GM21576 (cell line): ENCODE results near the gene KLHL29.

Source experiments
- ATAC-seq: cut with Tn5 transposase; IDR thresholded peaks from one replicate; pipeline ENCODE4 v1.9.1; 2021; ENCODE audit warnings: mild to moderate bottlenecking, moderate library complexity; ENCODE audit not compliant: unreplicated experiment

Gene KLHL29

DNA sequence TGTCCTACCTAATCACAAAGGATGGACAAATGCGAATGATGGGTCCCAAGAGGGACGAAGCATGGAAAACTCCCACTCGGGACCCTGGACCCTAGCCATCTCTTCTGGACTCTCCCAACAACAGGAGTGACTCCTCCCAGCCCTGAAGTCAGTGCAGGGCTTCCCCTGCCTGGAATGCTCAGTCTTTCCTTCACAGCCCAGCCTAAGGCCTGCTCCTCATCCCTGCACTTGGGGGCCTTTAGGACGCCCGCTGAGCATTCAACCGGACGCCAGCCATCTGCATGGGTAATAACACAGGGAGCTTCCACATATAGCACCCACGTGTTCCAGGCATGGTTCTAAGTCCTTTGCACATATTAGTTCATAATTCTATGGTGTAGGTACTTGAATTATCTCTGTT is 237.5 kb downstream of the KLHL29 start:
- ATAC-seq = no peak

- ATAC-seq = no peak
Observed at GRCh38 chr2:23622966-23623675, 238.1 kb downstream of the KLHL29 start.

- no peak for ATAC-seq
Observed at GRCh38 chr2:23624378-23624777, 239.4 kb downstream of the KLHL29 start.

DNA sequence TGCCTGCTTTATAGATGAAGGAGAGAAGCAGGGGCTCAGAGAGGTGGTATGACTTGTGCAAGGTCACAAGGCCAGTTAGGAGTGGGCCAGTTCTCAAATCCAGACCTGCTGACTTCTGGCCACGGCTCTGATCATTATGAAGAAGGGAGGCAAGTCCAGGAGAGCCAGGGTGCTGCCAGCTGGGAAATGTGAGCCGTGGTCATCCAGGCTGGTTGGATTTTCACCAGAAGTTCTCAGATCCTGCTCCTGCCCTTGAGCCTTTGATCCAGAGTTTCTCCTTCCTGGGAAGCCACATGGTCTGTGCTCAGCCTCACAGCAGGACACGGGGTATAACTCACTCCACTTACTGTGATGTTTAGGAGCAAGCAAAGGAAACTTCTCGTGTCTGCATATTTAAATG is 239.9 kb downstream of the KLHL29 start:
- no peak for ATAC-seq

- ATAC-seq = no peak
Observed at GRCh38 chr2:23625726-23626125, 240.7 kb downstream of the KLHL29 start.

DNA sequence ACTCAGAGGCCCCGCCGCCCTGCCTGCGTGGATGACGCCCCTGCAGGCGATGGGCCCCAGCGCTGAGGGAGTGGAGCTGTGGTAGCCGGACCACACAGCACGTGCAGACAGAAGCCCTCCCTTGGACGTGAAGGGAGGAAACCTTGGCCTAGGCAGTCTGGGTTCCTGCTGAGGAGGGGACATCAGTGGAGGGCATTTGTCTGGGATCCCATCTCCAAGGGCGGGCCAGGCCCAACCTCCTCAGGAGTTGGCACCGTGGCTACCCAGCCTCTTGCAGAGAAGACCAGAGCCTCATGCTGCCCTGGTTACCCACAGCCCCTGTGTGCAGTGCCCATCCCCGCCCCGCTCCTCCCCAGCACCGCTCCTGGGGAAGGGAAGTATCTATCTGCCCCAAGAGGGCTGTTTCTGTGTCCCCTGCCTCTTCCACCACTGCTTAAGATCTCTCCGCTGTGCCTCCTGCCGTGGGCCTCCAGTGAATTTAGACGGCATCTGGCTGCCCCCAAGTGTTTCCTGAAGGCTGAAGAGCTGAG is 241.8 kb downstream of the KLHL29 start:
- ATAC-seq = no peak

GRCh38 chr2:23627236-23628009 is 242.4 kb downstream of the KLHL29 start:
- no peak for ATAC-seq

GRCh38 chr2:23628926-23629771 is 244.2 kb downstream of the KLHL29 start:
- ATAC-seq = no peak

- no peak for ATAC-seq
Observed at GRCh38 chr2:23629772-23630480, 244.9 kb downstream of the KLHL29 start.

- no peak for ATAC-seq
Observed at GRCh38 chr2:23630961-23631360, 246.0 kb downstream of the KLHL29 start.

DNA sequence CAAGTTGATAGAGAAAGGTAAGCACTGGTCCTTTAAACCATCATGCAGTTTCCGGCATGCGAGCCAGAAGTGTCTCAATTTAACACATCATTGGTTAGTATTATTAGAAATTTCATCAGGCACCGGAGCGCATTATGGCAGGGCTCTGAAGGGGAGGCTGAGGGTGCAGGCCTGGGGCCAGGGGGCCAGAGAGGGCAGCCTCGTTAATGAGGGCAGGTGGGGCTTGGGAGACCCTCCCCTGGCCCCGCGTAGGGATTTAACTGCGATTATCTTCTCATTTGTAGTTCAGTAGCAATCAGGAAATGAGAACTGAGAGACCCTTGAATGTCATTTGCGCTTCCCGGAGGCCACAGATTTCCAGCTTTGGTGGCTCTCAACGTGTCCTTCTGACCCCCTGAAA is 246.4 kb downstream of the KLHL29 start:
- ATAC-seq = no peak

- ATAC-seq = no peak
Observed at GRCh38 chr2:23632386-23632785, 247.4 kb downstream of the KLHL29 start.

DNA sequence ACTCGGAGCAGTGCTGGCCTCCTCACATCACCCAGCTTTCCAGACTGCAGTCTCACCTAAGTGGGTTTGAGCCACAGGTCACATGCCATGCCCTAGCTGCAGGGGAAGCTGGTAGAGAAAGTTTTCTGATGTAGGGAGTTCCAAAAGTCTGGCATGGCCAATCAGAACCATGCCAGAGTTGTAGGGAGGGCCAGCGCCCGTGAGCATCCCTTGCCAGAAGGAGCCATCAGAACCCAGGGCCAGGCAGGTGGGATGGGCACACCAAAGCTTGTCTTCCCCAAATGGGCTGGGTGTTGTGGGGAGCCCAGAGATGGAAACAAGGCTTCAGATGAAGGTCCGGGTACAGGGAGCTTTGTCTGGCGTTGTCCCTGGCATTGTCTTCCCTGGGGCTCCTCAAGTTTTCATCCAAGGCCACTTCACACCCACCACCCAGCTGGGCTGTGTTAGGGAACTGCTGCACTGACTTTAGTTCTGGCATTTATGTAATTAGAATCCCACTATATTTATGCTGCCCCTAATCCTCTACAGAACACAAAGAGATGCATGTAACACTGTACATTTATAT is 247.9 kb downstream of the KLHL29 start:
- ATAC-seq = no peak

- ATAC-seq = no peak
Observed at GRCh38 chr2:23633966-23634365, 249.0 kb downstream of the KLHL29 start.

DNA sequence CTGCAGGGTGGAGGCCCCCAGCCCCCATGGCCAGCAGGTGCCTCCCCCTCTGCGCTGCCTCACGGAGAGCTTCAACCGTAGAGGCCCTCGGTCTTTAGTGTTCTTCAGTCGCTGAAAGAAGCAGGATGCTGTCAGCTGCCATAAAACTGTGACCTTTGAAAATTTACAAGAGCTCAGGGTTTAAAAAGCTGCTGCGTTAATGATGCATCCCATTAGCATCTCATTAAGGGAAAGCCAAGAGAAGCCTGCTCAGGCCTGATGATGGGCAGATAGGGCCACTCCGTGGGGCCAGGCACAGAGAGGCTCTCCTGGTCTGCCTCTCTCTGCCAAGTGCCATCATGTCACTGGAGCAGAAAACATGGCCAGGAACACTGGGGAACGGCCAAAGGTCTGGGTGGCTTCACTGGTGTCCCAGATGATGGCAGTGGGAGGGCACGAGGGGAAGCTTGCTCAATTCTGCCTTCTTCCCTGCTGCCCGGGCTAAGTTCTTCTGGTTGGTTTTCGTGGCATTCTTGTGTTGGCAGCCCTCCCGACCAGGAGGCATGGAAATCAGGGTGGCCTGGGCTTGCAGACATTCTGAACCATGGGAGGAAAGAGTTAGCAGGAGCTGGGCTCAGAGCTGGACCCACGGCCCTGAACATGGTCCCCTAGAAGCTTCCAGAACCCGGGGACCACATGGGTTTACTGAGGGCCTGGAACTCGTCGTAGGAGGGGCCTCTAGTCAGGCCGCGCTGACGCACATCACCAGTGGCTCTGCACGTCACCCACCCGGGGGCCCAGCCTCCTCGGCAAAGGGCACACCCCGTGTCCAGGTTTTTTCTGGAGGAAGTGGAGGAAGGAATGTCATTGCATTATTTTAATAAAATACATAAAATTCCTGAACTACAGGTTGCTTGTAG is 250.7 kb downstream of the KLHL29 start:
- no peak for ATAC-seq

- ATAC-seq = no peak
Observed at GRCh38 chr2:23636426-23636825, 251.4 kb downstream of the KLHL29 start.

- no peak for ATAC-seq
Observed at GRCh38 chr2:23637011-23637778, 252.2 kb downstream of the KLHL29 start.

DNA sequence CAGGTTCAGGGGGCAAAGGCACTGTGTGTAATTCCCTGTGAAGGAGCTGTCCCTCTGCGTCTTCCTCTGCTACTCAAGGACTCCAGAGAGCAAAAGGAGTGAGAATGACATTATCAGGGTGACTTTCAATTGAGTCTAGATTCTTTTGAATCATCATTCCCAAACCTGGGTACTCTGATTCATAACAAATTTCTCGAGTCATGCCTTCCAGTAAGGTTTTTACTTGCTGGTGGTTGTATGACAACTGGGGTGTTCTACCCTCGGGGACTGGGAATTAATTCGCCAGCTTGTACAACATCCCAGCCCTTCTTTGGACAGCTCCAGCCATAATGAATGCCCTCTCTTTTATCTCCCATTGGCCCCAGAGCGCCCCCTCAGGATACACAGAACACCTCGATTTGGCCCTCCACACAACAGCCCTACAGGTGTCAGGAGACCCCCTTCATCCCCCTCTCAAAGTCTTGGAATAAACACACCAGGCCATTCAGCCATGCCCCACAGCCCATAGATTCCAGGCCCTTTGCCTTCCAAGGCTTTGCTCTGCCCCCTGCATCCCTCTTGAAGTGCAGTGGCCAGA is 254.5 kb downstream of the KLHL29 start:
- ATAC-seq = no peak
